ENCODE measurements around the gene FLNB.

- no peak for TF ChIP-seq CTCF (IDR thresholded peaks at IDR 0.05; ENCODE audit: low read length)
- TF ChIP-seq EZH2 (IDR thresholded peaks at IDR 0.05; ENCODE audit: borderline replicate concordance, low read length): no peak
These were observed 26.6 kb upstream of the FLNB start for GRCh38 chr3:57981483-57982087.
